ENCODE data around the gene ZNF41. TPM values are rescaled to one million over a fixed set of nuclear protein-coding genes. Genes with fewer than 3 reads are reported as not detected.

Gene ZNF41
- total RNA-seq, 1 experiment from 2014 or later = 2.5 TPM

- no peak overlapping the region for H2BK120ac ChIP-seq (ENCODE audit: low read depth, low read length, poor library complexity, severe bottlenecking)
- H3K27me3 ChIP-seq (ENCODE audit: insufficient read depth, low read length) = no peaks in the 10 kb centered on the region
- H2BK12ac ChIP-seq (ENCODE audit: insufficient read length, low read depth, low read length) = no peak overlapping the region
- no peak overlapping the region for H4K8ac ChIP-seq (replicated peaks; ENCODE audit: insufficient read length, low read depth, low read length)
- H2AK5ac ChIP-seq (ENCODE audit: insufficient read length, low read length) = no peak overlapping the region
- peak overlapping the region; percentile 68 for H2AFZ ChIP-seq (ENCODE audit: low read length)
- H3T11ph ChIP-seq (ENCODE audit: low read length) = no peak overlapping the region
- no peaks in the 10 kb centered on the region for H4K20me1 ChIP-seq (ENCODE audit: control insufficient read depth, insufficient read depth, insufficient read length)
- H3K9me3 Mint-ChIP-seq = peaks cover 75 to 85% of the 10 kb centered on the region in 2 experiments
- H3K4me1 Mint-ChIP-seq = peaks cover 26 to 36% of the 10 kb centered on the region in 2 experiments
- H2BK20ac ChIP-seq (ENCODE audit: low read depth, low read length, poor library complexity, severe bottlenecking) = no peak overlapping the region
- no peak overlapping the region for H2BK5ac ChIP-seq (ENCODE audit: insufficient read length, low read length)
- H3K9me3 ChIP-seq (ENCODE audit: control insufficient read depth, low read depth, low read length) = peaks cover 29% of the 10 kb centered on the region
- no peak overlapping the region for H3K56ac ChIP-seq (ENCODE audit: insufficient read length, low read depth, low read length)
- H3K23me2 ChIP-seq (ENCODE audit: insufficient read length, low read depth, low read length, poor library complexity, severe bottlenecking) = no peaks in the 10 kb centered on the region
- H3K79me2 ChIP-seq (ENCODE audit: insufficient read depth, low read length) = no peaks in the 10 kb centered on the region
- H3K4ac ChIP-seq (ENCODE audit: low read depth, low read length) = no peak overlapping the region
- no peak overlapping the region for H3K23ac ChIP-seq (ENCODE audit: insufficient read length, low read depth, low read length)
- H3K4me1 ChIP-seq (ENCODE audit: insufficient read depth, low read length) = no peaks in the 10 kb centered on the region
- H2BK15ac ChIP-seq (ENCODE audit: low read depth, low read length) = no peak overlapping the region
- no peaks in the 10 kb centered on the region for H3K27me3 Mint-ChIP-seq (ENCODE audit: low read depth)
- H3K36me3 Mint-ChIP-seq (ENCODE audit: insufficient read depth in 1 of 3, low read depth in 3 of 3) = no peaks in the 10 kb centered on the region; a peak in 3 of 7 replicates
- H4K5ac ChIP-seq (ENCODE audit: insufficient read length, low read depth, low read length) = no peak overlapping the region
- no peak overlapping the region for H3K4me2 ChIP-seq (ENCODE audit: insufficient read depth, insufficient read length, low read length)
- H4K91ac ChIP-seq (ENCODE audit: insufficient read length, low read depth, low read length) = no peak overlapping the region
- no peak overlapping the region; a peak in 1 of 5 replicates for H3K4me3 Mint-ChIP-seq
- WGBS (ENCODE audit: extremely low coverage, insufficient read length, low lambda C conversion rate) = no CpG with 5 or more reads among the region's 7 CpGs
- H3K79me1 ChIP-seq (ENCODE audit: insufficient read depth, low read depth, low read length, poor library complexity, severe bottlenecking) = no peaks in the 10 kb centered on the region
- H3K14ac ChIP-seq (ENCODE audit: insufficient read depth, low read length) = no peak overlapping the region
- TF ChIP-seq CTCF (conservative IDR thresholded peaks at IDR 0.05) = no peak
- H3K18ac ChIP-seq (ENCODE audit: insufficient read length, low read depth, low read length) = no peak overlapping the region
- H3K27ac Mint-ChIP-seq = no peak overlapping the region
- no peak overlapping the region for H3K9ac ChIP-seq (ENCODE audit: extremely low read depth, insufficient read length, low read length)
- no peak overlapping the region for H3K27ac ChIP-seq (ENCODE audit: insufficient read length, low read depth, low read length)
- DNase-seq = no peak
These were observed 18.4 kb upstream of the ZNF41 start for GRCh38 chrX:47501226-47502074.
